ELF-1 (cell line): ENCODE results near the gene NUP93.
"Not testable (repeated sequence)": the region's sequence is repeated elsewhere in the genome, so short reads cannot be mapped to it uniquely, and the experiment has no call there.

Experiments used
- DNase-seq: peaks from one replicate; pipeline ENCODE4 v3.0.0-alpha.2; 2016; ENCODE audit warnings: low read depth, low spot score

Gene NUP93

DNA sequence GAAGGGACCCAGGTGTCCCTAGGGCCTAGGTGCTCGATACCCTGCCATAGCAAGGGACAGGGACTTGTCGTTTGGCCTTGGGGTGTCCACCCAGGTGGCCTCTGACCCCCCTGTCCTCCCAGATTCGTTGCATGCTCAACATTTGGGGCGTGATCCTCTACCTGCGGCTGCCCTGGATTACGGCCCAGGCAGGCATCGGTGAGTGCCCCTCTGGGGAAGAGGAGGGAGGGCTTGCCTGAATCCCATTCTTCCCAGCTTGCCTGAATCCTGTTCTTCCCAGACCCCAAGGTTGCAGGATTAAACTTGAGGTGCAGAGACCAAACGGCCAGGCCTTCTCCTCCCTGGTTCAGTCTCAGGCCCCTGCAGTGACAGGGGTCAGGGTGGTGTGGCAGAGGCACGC, 138.2 kb downstream of the NUP93 start:
- DNase-seq = no peak

DNA sequence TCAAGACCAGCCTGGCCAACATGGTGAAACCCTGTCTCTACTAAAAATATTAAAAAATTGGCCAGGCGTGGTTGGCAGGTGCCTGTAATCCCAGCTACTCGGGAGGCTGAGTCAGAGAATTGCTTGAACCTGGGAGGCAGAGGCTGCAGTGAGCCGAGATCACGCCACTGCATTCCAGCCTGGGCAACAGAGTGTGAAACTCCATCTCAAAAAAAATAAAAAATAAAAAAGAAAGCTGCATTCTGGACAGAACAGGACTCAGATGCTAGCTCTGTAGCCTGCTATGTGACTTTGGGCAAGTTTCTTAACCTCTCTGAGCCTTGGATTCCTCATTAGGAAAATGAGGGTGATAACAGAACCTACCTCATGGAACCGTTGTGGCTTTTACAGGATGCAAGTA, 138.8 kb downstream of the NUP93 start:
- DNase-seq = not testable (repeated sequence)

DNA sequence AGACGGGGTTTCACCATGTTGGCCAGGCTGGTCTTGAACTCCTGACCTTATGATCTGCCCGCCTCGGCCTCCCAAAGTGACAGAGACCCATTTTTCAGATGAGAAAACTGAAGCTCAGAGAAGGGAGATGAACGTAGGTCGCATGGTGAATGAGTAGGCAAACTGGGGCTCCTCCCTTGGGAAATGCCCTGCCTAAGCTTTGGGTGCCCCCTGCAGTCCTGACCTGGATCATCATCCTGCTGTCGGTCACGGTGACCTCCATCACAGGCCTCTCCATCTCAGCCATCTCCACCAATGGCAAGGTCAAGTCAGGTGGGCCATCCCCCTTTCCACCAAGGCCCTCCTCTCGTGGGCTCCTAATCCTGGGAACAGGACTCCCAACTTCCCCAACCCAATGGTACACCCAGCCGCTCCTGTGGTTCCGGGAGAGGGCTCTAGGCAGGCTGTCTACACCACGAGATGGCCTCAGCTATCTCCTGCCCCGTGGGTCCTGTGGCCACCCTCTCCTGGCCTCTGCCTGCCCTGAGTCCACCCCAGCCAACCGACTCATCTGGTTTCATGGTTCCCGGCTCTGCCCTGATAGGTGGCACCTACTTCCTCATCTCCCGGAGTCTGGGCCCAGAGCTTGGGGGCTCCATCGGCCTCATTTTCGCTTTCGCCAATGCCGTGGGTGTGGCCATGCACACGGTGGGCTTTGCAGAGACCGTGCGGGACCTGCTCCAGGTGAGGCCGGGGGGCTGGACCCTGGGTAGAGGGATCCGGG, 139.8 kb downstream of the NUP93 start:
- peak; percentile 64 for DNase-seq

DNA sequence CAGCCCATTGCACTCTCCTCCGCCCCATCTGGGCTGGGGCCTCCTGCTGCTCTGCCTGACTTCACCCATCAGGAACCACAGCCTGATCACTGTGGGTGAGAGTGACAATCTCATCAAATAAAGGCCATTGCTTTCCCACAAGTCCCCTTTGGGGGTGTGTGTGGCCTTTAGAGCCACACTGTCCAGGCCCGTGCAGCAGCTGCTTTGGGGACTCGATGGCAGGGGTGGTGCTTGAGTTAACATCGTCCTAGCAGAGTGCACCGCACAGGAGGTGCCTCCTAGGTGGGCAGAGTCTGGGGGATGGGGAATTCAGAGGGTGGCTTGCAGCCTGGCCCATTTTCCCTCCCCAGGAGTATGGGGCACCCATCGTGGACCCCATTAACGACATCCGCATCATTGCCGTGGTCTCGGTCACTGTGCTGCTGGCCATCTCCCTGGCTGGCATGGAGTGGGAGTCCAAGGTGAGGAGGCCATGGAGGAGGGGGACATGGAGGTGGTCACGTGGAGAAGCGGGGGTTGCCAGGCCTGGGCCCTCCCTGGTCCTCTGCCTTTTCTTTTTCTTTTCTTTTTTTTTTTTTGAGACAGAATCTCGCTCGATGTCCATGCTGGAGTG, 140.5 kb downstream of the NUP93 start:
- no peak for DNase-seq

GRCh38 chr16:56871172-56871593, 141.3 kb downstream of the NUP93 start:
- peak; percentile 74 for DNase-seq

- peak; percentile 27 for DNase-seq
These were observed 143.0 kb downstream of the NUP93 start for GRCh38 chr16:56872863-56873391.

DNA sequence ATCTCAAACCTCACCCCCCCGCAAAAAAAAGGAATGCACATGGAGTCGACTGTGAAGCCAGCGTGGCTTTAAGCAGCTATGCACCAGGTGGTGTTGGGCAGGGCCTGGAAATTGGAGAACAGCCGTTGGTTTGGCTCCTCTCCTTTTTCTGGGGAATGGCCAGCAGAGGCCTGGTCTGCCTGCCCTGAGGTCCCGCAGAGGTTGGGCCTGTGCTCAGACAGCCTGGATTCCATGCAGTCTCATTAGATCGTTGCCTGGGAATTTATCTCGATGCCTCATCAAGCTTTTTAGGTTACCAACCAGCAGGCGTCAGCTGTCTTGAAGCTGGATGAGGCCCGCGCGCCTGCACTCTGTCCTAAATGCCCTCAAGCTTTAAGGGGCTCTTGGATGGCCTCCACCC, 144.9 kb downstream of the NUP93 start:
- peak; percentile 95 for DNase-seq

- no peak for DNase-seq
These were observed 146.1 kb downstream of the NUP93 start for GRCh38 chr16:56876048-56876447.

- DNase-seq = no peak
These were observed 147.7 kb downstream of the NUP93 start for GRCh38 chr16:56877486-56878182.

- no peak for DNase-seq
These were observed 148.4 kb downstream of the NUP93 start for GRCh38 chr16:56878282-56878854.

DNA sequence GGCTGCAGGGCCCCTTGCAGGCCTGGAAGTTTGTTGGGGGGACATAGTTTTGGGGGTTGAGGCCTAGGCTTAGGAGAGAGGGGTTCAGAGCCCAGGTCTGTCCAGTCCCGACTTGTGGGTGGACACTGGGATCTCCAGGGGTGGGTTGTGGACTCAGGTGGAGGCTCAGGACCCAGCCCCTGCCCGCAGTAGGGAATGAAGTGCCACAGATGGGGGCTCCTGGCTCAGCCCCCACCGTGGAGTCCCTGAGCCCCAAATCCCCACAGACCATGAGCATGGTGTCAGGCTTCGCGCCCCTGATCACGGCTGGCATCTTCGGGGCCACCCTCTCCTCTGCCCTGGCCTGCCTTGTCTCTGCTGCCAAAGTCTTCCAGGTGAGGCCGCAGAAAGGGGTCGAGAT, 149.3 kb downstream of the NUP93 start:
- DNase-seq = no peak

GRCh38 chr16:56880176-56880575, 150.2 kb downstream of the NUP93 start:
- no peak for DNase-seq

- DNase-seq = no peak
These were observed 150.8 kb downstream of the NUP93 start for GRCh38 chr16:56880685-56881084.

- no peak for DNase-seq
These were observed 152.3 kb downstream of the NUP93 start for GRCh38 chr16:56882077-56882800.

DNA sequence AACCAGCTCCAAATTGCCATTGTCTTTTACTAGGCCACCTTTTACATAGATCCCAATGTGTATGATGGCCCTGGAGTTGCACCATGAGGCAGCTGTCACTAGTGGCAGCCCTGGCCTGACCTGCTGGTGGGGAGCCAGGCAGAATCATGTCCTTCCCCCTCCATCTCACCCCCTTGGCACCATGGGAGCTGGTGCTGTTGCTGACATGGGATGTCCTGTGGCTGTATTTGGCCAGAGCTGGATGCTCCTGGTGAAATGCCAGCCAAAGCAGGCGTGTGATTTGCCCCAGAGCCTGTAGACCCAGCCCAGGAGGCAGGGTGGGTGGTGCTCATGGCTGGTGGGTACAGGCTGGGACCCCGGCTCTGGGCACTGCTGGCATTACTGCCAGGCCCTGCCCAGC, 153.7 kb downstream of the NUP93 start:
- DNase-seq = no peak

GRCh38 chr16:56884026-56884582, 154.2 kb downstream of the NUP93 start:
- DNase-seq = no peak

DNA sequence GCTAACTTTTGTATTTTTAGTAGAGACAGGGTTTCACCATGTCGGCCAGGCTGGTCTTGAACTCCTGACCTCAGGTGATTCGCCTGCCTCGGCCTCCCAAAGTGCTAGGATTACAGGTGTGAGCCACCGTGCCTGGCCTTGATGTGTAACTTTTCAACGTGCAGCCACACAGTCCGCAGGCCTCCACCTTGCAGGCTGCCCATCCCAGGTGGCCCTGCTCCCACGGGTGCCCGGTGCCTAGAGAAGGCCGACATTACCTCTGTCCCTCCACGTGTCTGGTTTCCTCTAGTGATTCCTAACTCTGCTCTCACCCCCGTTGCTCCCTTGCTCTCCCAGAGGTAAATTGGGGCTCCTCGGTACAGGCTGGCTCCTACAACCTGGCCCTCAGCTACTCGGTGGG, 155.0 kb downstream of the NUP93 start:
- DNase-seq = not testable (repeated sequence)

DNA sequence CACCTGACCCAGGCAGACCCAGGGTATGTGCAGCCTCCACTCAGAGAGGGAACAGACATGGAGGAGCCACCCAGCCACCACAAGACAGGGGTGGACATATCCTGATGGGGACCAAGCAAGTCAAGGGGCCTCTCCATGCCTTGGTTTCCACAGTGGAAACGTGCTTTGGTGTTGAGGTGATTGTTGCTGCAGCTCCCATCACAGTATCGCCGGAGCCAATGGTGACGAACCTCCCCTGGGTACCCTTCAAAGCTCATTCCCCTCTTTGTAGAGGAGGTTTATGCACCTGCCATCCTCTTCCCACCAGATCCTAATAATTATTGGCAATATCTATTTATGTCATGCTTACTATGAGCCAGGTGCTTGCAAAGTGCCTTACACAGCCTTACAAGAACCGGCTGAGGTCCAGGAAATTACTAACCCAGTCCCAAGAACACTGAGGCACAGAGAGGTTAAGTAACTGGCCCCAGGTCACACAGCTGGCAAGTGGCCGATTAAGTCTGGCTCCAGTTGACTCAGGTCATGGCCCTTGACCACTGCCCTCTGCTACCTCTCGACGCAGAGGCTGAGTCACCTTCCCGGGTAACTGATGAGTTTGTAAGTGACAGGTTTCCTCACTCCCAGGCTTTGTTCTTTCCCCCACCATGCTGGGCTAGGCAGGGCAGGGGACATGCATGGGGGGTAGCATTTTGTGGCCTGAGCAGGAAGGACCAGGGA, 155.7 kb downstream of the NUP93 start:
- DNase-seq = no peak

GRCh38 chr16:56886296-56886695, 156.4 kb downstream of the NUP93 start:
- no peak for DNase-seq

GRCh38 chr16:56886826-56887225, 156.9 kb downstream of the NUP93 start:
- no peak for DNase-seq
